ENCODE measurements around the gene PDZK1. TPM values are rescaled to one million over a fixed set of nuclear protein-coding genes. Genes with fewer than 3 reads are reported as not detected.
A peak's percentile ranks its signal among the peaks of the same experiment; 100 is the strongest.
"Not testable (repeated sequence)": the region's sequence is repeated elsewhere in the genome, so short reads cannot be mapped to it uniquely, and the experiment has no call there.

The PDZK1 gene
- total RNA-seq, 1 donor from 2014 or later, result 0.30 TPM

DNA sequence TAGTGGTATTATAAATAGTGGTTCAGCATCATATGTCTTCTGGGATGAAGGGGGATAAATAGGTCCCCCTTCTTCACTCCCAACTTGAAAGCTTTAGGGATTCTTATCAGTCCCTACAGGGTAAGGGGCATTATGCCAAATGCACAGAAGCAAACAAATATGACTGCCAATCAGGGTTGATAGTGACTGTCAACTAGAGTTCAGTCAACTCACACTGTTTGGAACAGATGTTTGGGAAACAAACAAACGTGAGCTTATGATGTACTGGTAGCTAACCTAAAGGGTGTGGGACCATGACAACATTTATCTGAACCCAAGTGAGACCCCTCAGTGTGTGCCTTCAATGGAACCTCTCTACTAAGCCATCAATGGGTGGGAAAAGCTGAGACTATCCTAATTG is 34.0 kb downstream of the PDZK1 start:
- not testable (repeated sequence) for ATAC-seq

DNA sequence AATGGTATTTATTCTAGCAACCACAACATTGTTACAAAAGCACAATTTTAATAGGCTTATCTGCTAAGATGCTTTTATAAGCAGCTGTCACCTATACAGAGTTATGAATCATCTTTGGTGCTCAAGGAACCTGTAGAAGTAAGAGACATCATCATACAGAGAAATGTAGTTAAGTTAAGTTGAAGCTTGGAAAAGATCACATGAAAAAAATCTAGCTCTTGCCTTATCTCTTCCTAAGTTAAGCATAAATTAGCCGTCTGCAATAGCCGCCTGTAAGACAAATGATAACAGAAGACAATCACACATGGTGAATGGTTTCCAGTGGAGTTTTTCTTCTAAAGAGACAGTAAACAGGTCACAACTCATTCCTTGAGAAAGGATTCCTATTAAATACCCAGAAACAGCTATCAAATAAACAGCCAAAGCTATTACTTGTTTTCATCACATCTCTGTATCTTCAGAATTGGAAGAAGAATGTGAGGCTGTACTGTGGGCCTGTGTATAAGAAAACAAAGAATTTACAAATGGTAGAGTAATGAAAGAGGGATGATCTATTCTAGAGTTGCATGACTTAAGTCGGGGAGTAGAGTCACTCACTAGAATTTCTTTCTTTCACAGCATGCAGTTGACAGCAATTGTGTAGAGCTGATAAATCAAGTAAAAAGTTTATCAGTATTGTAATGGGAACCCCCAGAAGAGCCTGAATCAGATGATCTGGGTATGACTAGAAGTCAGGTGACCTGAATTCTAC is 36.0 kb downstream of the PDZK1 start:
- intact Hi-C loops (cut with DNase I); ATAC-seq; DNase-seq (ENCODE audit: missing footprints): not testable (repeated sequence)

More for the DNA sequence above, 34.0 kb downstream of the PDZK1 start:
- intact Hi-C loops (cut with DNase I); DNase-seq (ENCODE audit: missing footprints): not testable (repeated sequence)

DNA sequence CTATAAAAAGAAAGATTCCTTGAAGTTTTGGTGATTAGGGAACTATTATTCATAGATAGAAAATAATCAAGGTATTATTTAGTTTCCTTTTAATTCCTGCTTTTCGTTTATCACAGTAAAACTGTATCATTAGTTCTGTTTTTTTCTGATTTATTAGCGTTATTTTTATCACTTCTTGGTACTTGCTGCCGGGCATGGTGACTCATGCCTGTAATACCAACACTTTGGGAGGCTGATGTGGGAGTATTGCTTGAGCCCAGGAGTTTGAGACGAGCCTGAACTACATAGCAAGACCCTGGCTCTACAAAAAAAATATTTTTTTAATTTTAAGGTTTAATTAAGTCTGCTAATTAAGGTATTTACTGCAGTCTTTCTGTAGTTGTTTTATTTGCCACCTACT is 42.2 kb downstream of the PDZK1 start:
- ATAC-seq; DNase-seq (ENCODE audit: missing footprints); intact Hi-C loops (cut with DNase I): not testable (repeated sequence)

DNA sequence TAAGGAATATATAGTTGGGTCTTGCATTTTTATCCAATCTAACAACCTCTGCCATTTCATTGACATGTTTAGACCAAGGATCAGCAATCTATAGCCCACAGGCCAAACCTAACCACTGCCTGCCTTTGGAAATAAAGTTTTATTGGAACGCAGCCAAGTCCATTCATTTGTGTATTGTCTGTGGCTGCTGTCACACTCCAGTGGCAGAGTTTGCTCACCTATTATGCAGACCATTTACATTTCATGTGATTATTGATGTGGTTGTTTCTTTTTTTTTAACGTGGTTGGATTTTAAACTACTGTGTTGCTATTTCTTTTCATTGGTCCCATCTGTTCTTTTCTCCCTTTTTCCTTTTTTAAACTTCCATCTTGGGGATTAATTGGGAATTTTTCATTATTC is 44.7 kb downstream of the PDZK1 start:
- DNase-seq (ENCODE audit: missing footprints); ATAC-seq; intact Hi-C loops (cut with DNase I): not testable (repeated sequence)

DNA sequence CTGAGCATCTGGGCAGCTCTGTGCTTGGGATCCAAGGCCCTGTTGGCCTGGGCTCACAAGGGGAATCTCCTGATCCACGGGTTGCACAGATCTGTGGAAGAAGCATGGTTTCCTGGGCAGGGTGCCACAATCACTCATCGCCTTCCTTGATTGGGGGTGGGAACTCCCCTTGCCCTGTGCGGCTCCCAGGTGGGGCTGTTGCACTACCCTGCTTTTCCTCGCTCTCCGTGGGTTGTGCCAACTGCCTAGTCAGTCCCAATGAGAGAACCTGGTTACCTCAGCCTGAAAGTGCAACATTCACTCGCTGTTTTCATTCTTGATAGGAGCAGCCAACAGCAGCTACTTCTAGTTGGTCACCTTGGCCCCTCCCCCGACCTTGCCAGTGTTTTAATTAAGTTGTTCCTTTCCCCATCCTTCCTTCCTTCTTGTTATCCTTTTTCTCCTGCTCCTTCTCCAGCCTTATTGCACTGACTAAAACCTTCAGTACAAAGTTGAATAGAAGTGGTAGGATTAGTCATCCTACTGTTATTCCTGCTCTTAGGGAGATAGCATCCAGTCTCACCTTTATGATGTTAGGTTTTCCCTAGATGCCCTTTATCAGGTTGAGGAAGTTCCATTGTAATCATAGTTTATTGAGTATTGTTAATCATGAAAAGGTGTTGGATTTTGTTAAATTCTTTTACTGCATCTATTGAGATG is 50.8 kb downstream of the PDZK1 start:
- intact Hi-C loops (cut with DNase I), result not testable (repeated sequence)
- DNase-seq (ENCODE audit: missing footprints), result peak; percentile 51
- peak; percentile 89 for ATAC-seq

DNA sequence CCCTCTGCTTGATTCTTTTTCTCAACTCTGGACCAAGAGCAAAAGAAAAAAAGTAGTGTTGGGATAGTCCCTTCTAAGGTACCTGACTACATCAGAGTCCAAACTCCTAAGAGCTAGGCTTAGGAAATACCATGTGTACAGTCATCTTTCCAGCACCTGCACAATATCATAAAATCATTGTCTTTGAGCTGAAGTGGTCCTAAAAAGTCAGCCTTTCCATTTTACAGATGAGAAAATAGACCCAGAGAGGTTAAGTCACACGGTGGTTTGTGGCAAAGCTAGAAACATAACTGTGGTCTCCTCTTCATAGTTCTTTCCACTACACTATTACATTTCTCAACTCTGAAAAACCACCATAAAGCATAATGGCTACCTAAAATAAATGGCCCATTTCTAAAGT is 63.2 kb downstream of the PDZK1 start:
- ATAC-seq; intact Hi-C loops (cut with DNase I); DNase-seq (ENCODE audit: missing footprints): not testable (repeated sequence)

DNA sequence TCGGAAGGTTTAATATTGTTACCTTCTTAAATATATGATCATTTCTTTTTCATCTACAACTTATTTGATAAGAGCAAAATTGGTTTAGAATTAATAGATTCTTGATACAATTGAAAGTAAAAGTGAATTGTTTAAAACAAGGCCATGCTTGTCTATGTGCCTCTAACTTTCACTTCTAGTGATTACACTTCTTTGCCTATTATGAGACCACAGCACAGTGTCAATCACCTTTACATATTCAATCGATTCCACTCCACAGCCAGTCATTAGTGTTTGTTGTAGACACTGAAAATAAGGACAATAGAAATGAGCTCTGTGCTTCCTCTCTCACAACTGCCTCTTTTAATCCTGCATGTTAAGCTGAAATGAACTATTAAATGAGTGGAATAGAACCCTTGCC is 65.3 kb downstream of the PDZK1 start:
- DNase-seq (ENCODE audit: missing footprints); intact Hi-C loops (cut with DNase I); ATAC-seq: not testable (repeated sequence)

DNA sequence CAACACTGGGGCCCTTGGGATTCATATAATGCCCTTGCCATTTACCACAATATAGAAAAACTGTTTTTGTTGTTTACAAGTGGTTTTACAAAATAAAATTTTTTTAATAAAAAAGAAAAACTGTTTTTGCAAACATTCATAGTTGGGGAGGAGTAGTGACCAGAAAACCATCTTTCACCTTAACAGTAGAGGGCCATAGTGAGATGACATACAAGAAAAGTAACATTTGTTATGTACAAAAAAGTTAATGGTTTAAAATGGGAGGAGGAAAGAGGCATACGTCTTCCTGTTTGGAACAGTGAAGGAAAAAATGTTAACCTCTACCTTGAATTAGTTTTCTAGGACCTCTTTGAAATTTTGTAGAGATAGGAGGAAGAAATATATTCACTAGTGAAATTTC is 70.9 kb downstream of the PDZK1 start:
- ATAC-seq; intact Hi-C loops (cut with DNase I); DNase-seq (ENCODE audit: missing footprints): not testable (repeated sequence)

DNA sequence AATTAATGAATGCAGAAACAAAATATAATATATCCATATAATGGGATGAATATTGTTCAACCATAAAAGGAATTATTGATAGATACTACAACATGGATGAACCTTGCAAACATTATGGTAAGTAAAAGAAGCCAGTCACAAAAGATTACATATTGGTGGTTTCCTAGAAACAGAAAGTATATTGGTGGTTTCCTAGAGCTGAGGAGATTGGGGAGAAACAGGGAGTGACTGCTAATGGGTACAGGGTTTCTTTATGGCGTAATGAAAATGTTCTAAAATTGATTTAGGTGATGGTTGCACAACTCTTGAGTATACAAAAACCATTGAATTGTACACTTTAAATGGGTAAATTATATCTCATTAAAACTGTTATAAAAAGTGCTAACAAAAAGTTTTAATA is 85.0 kb downstream of the PDZK1 start:
- DNase-seq (ENCODE audit: missing footprints); ATAC-seq; intact Hi-C loops (cut with DNase I): not testable (repeated sequence)

Other genes with a start within 250 kb of the PDZK1 start
- 8.6 TPM for gene GPR89A, start 99.4 kb downstream of the PDZK1 start, total RNA-seq
- gene CD160, start 12.1 kb upstream of the PDZK1 start, total RNA-seq, result not detected
- 47.9 TPM for gene RNF115, start 116.7 kb upstream of the PDZK1 start, total RNA-seq
- 11.4 TPM for gene POLR3C, start 116.8 kb upstream of the PDZK1 start, total RNA-seq
- 3.3 TPM for gene NUDT17, start 138.3 kb upstream of the PDZK1 start, total RNA-seq
- gene PIAS3, start 151.7 kb upstream of the PDZK1 start, total RNA-seq, result 15.7 TPM
- 1.1 TPM for gene ANKRD35, start 178.5 kb upstream of the PDZK1 start, total RNA-seq
- gene ITGA10, start 202.7 kb upstream of the PDZK1 start, total RNA-seq, result 0.73 TPM
- gene PEX11B, start 211.3 kb upstream of the PDZK1 start, total RNA-seq, result 19.2 TPM
- gene RBM8A, start 220.1 kb upstream of the PDZK1 start, total RNA-seq, result 63.6 TPM